Bronchial epithelial cell (primary cell): ENCODE data around the gene GNGT1. TPM values are rescaled to one million over a fixed set of nuclear protein-coding genes. Genes with fewer than 3 reads are reported as not detected.
A peak's percentile ranks its signal among the peaks of the same experiment; 100 is the strongest.

ENCODE experiments used
- DNase-seq: peaks from one replicate; pipeline ENCODE4 v3.0.0-alpha.2; 2010; ENCODE audit warnings: low read depth
- FAIRE-seq: peaks from 2 replicates; lab custom pipeline; 2011; peaks lifted over from hg19 to GRCh38; lab: Jason Lieb, UNC
- H3K27me3 ChIP-seq: 2 replicates; pipeline ENCODE4 v1.5.1; 2011; ENCODE audit warnings: low read length; ENCODE audit not compliant: control insufficient read depth, insufficient read depth
- H3K36me3 ChIP-seq: 2 replicates; pipeline ENCODE4 v1.5.1; 2011; ENCODE audit warnings: low read length; ENCODE audit not compliant: control insufficient read depth, insufficient read depth
- H3K4me3 ChIP-seq: 2 replicates; pipeline ENCODE4 v1.5.1; 2011; ENCODE audit warnings: mild to moderate bottlenecking, low read depth, low read length, control low read depth
- total RNA-seq: library from RNA; depleted of rRNA; stranded (reverse); fragments of >200 nt; gene quantifications from 2 replicates; pipeline ENCODE4 v1.2.1, GENCODE V29; 2014
- TF ChIP-seq, protein P1 (sequence below): IDR thresholded peaks from 2 replicates; pipeline ENCODE4 v1.5.1; 2011; ENCODE audit warnings: mild to moderate bottlenecking, moderate library complexity, low read length, control low read depth, inconsistent platforms; ENCODE audit not compliant: insufficient read depth, severe bottlenecking

Gene GNGT1
- total RNA-seq, 1 donor from 2014 or later, result not detected

GRCh38 chr7:93921607-93922566 lies 15.5 kb downstream of the GNGT1 start, which contains the start of gene GNG11:
Gene GNG11, plus strand, starts transcription at chr7:93921735. Its CDS starts 403 bp downstream, at chr7:93922138.
- Histone ChIP-seq H3K4me3 (peak within 1 kb of the TSS; percentile 47), H3K36me3 (no peaks in the 10 kb centered on the region), H3K27me3 (no peaks in the 10 kb centered on the region)
- DNase-seq (peak; percentile 31), FAIRE-seq (no peak)
- TF ChIP-seq, protein P1, sequence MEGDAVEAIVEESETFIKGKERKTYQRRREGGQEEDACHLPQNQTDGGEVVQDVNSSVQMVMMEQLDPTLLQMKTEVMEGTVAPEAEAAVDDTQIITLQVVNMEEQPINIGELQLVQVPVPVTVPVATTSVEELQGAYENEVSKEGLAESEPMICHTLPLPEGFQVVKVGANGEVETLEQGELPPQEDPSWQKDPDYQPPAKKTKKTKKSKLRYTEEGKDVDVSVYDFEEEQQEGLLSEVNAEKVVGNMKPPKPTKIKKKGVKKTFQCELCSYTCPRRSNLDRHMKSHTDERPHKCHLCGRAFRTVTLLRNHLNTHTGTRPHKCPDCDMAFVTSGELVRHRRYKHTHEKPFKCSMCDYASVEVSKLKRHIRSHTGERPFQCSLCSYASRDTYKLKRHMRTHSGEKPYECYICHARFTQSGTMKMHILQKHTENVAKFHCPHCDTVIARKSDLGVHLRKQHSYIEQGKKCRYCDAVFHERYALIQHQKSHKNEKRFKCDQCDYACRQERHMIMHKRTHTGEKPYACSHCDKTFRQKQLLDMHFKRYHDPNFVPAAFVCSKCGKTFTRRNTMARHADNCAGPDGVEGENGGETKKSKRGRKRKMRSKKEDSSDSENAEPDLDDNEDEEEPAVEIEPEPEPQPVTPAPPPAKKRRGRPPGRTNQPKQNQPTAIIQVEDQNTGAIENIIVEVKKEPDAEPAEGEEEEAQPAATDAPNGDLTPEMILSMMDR, result no peak

- H3K27me3 ChIP-seq, result no peaks in the 10 kb centered on the region
- H3K36me3 ChIP-seq, result no peaks in the 10 kb centered on the region
- TF ChIP-seq, protein P1, result no peak
- no peak for FAIRE-seq
- no peak overlapping the region for H3K4me3 ChIP-seq
- no peak for DNase-seq
These were observed 16.9 kb downstream of the GNGT1 start for GRCh38 chr7:93923296-93923695.

DNA sequence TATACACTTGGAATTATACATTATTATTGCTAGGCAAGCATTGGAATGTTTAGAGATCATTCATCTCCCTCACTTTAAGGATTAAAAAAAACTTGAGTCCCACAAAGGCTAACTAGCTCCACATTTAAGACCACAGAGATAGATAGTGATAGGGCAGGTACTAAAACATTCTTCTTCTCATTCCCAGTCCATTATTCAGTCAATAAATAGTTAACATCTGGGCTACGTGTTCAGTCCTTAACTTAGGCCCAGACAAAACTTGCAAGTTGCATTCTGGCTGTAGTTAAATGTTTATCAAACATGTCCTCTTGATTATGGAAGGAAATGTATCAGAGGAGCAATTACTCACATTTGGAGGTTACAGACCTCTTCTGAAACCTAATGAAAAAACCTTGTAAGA lies 17.6 kb downstream of the GNGT1 start:
- Histone ChIP-seq H3K36me3 (no peaks in the 10 kb centered on the region), H3K27me3 (no peaks in the 10 kb centered on the region), H3K4me3 (no peak overlapping the region)
- DNase-seq (no peak), FAIRE-seq (no peak)
- TF ChIP-seq, protein P1, result no peak

DNA sequence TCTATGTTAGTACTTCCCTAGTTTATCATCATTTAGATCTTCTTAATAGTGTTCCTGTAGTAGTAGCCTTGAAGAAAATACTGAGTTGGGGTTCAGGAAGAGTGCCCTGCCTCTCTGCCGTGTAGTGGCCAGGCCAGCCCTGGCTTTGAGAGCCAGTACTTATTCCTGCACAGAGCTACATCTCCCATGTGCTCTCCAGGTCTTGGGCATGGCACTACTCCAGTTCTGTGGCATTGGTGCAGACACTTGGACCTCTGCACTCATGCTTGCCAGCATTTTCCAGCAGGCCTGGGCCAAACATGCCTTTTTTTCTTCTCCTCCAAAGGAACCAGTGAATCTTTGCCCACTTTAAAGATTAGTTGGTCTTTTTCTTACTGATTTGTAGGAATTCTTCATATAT lies 20.4 kb downstream of the GNGT1 start:
- no peaks in the 10 kb centered on the region for H3K27me3 ChIP-seq
- no peak overlapping the region for H3K4me3 ChIP-seq
- no peaks in the 10 kb centered on the region for H3K36me3 ChIP-seq
- FAIRE-seq (no peak), DNase-seq (no peak)
- TF ChIP-seq, protein P1, result no peak

- TF ChIP-seq, protein P1, result no peak
- no peak for FAIRE-seq
- no peaks in the 10 kb centered on the region for H3K27me3 ChIP-seq
- no peak overlapping the region for H3K4me3 ChIP-seq
- no peak for DNase-seq
- no peaks in the 10 kb centered on the region for H3K36me3 ChIP-seq
These were observed 21.2 kb downstream of the GNGT1 start for GRCh38 chr7:93927585-93927984.

GRCh38 chr7:93931655-93932054 lies 25.3 kb downstream of the GNGT1 start:
- FAIRE-seq (no peak), DNase-seq (no peak)
- H3K27me3 ChIP-seq, result no peaks in the 10 kb centered on the region
- no peak overlapping the region for H3K4me3 ChIP-seq
- TF ChIP-seq, protein P1, result no peak
- H3K36me3 ChIP-seq, result no peaks in the 10 kb centered on the region
